ENCODE data around the gene FSIP1.
"Not testable (repeated sequence)": the region's sequence is repeated elsewhere in the genome, so short reads cannot be mapped to it uniquely, and the experiment has no call there.

The FSIP1 gene

GRCh38 chr15:39819533-39819932, 36.9 kb upstream of the FSIP1 start:
- H3K4me3 ChIP-seq (ENCODE audit: control insufficient read depth, low read depth, low read length): no peak overlapping the region
- DNase-seq (ENCODE audit: low read depth): no peak
- no peak for TF ChIP-seq CTCF (IDR thresholded peaks at IDR 0.05; ENCODE audit: control insufficient read depth, insufficient read depth, low read depth, low read length, missing control alignments)

DNA sequence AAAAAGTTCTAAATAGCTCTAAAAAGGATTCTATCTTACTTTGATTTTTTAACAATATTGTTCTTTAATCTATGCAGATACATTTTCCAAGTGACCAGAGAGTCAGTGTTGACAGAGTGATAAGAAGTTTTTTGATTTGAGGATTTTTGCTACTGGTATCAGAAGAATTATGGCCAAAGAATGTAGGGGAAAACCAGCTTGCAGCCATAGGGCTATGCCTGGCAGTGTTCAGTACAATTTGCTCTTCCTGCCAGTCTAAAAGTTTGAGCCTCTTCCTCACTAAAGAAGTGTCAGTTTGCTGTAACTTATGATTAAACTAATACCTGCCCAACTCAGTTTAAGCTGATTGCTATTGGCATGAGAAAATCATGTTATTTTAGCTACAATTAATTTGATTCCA, 35.3 kb upstream of the FSIP1 start:
- no peak overlapping the region for H3K4me3 ChIP-seq (ENCODE audit: control insufficient read depth, low read depth, low read length)
- DNase-seq (ENCODE audit: low read depth): no peak
- no peak for TF ChIP-seq CTCF (IDR thresholded peaks at IDR 0.05; ENCODE audit: control insufficient read depth, insufficient read depth, low read depth, low read length, missing control alignments)

DNA sequence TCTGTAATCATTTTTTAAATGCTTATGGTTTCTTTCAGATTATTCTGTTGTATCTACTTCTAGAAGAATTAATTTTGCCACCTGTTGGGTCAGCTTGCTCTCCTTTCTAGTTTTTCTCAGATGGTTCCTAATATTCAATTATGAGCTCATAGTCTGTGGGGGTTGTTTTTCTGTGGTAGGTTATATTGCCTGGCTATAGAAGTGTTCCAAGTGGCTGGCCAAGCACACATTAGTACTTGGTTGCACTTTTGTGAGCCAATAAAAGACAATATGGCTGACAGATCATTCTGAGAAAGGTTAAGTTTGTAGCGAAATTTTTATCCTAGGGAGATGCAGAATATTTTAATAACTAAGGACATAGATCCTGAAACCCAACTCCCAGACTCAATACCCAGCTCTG, 31.8 kb upstream of the FSIP1 start:
- H3K4me3 ChIP-seq (ENCODE audit: control insufficient read depth, low read depth, low read length): no peak overlapping the region

GRCh38 chr15:39812651-39813050, 30.0 kb upstream of the FSIP1 start:
- not testable (repeated sequence) for DNase-seq (ENCODE audit: low read depth); H3K4me3 ChIP-seq (ENCODE audit: control insufficient read depth, low read depth, low read length)

More for the DNA sequence above, 31.8 kb upstream of the FSIP1 start:
- no peak for TF ChIP-seq CTCF (IDR thresholded peaks at IDR 0.05; ENCODE audit: control insufficient read depth, insufficient read depth, low read depth, low read length, missing control alignments)
- no peak for DNase-seq (ENCODE audit: low read depth)

DNA sequence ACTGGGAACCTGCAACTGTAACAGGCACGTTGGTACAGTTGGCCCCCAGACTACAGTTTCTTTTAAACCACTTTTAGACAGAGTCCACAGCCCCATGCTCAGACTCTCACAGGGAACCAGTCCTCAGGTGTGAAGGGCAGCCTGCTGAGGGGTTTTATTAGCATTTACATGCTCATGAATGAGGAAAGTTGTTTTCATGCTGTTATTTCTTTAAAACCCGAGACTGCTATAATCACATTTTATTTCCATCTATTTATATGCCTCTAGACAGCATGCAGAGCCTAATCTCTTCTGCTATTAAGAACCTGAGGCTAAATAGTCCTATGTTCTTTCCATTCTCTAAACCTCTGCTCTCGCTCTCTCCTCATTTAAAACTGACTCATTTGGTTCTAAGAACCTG, 26.3 kb upstream of the FSIP1 start:
- no peak for TF ChIP-seq CTCF (IDR thresholded peaks at IDR 0.05; ENCODE audit: control insufficient read depth, insufficient read depth, low read depth, low read length, missing control alignments)
- DNase-seq (ENCODE audit: low read depth): no peak
- no peak overlapping the region for H3K4me3 ChIP-seq (ENCODE audit: control insufficient read depth, low read depth, low read length)

DNA sequence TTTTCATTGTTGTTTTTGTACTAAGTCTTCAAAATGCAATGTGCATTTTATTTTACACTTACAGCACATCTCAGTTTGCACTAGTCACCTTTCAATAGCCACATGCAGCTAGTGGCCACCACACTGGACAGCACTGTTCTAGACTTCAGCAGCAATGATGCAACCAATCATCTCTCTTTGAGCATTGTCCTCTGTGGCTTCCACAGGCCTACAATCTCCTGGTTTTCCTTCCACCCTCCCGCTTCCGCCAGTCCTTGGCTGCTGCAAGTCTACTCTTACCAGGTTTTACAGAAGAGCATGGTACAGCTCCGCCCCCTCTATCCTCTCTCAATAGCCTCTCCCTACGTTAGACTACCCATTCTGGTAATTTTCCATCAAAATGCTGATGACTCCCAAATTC, 25.1 kb upstream of the FSIP1 start:
- no peak overlapping the region for H3K4me3 ChIP-seq (ENCODE audit: control insufficient read depth, low read depth, low read length)
- TF ChIP-seq CTCF (IDR thresholded peaks at IDR 0.05; ENCODE audit: control insufficient read depth, insufficient read depth, low read depth, low read length, missing control alignments): no peak
- no peak for DNase-seq (ENCODE audit: low read depth)

DNA sequence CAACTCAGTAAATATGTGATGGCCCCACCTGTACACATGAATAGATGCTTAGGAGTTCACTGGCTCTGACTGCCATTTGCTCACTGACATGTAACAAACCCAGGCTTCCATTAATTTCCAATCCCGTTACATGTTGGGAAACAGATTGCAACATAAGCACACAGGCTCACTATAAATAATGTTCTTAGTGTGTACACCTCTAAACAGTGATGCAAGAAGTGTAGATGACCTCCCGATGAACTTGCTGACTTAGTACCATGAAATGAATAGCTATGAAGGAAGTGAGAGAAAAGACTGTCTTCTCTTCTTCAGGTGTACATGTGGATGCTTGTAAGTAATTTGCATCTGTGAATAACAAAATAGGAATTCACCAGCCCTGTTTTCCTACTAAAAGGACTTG, 21.4 kb upstream of the FSIP1 start:
- DNase-seq (ENCODE audit: low read depth): no peak
- H3K4me3 ChIP-seq (ENCODE audit: control insufficient read depth, low read depth, low read length): no peak overlapping the region
- no peak for TF ChIP-seq CTCF (IDR thresholded peaks at IDR 0.05; ENCODE audit: control insufficient read depth, insufficient read depth, low read depth, low read length, missing control alignments)
